CD14-positive monocyte (primary cell): ENCODE measurements around the gene LENEP. TPM values are rescaled to one million over a fixed set of nuclear protein-coding genes. Genes with fewer than 3 reads are reported as not detected.
A peak's percentile ranks its signal among the peaks of the same experiment; 100 is the strongest.

Experiments
- DNase-seq, 3 donors: peaks; one replicate each; pipeline ENCODE4 v3.0.0-alpha.2; 2011 to 2022
- H2AFZ ChIP-seq: 2 replicates; pipeline ENCODE4 v1.6.0; 2012; ENCODE audit warnings: mild to moderate bottlenecking, low read depth, low read length, inconsistent platforms; ENCODE audit not compliant: insufficient read depth, poor library complexity, severe bottlenecking
- H3K27ac ChIP-seq, 2 donors: 1 replicate in 1 of 2; 2 replicates in 1 of 2; pipeline ENCODE4 v1.5.1; 2012 to 2013; ENCODE audit warnings: low read length in 2 of 2, control low read depth in 1 of 2, inconsistent platforms in 1 of 2, low read depth in 1 of 2, mild to moderate bottlenecking in 1 of 2
- H3K27me3 ChIP-seq, 2 donors: one replicate each; pipeline versions ENCODE4 v1.6.0 to v1.6.1; 2011 to 2013; ENCODE audit warnings: low read length in 2 of 2; ENCODE audit not compliant: control insufficient read depth in 2 of 2, insufficient read depth in 2 of 2
- H3K36me3 ChIP-seq, 2 donors: replicated peaks in 1 of 2; 1 replicate in 1 of 2; 2 replicates in 1 of 2; pipeline versions ENCODE4 v1.5.1 to v1.6.1; 2012 to 2013; ENCODE audit warnings: low read length in 2 of 2, control low read depth in 1 of 2, inconsistent platforms in 1 of 2, mild to moderate bottlenecking in 1 of 2; ENCODE audit not compliant: insufficient read depth in 2 of 2, control insufficient read depth in 1 of 2
- H3K4me1 ChIP-seq, 2 donors: 1 replicate in 1 of 2; 2 replicates in 1 of 2; pipeline versions ENCODE4 v1.5.1 to v1.6.1; 2012 to 2013; ENCODE audit warnings: low read length in 2 of 2, control low read depth in 1 of 2, inconsistent platforms in 1 of 2, mild to moderate bottlenecking in 1 of 2, moderate library complexity in 1 of 2; ENCODE audit not compliant: insufficient read depth in 2 of 2, control insufficient read depth in 1 of 2
- H3K4me2 ChIP-seq: replicated peaks from 2 replicates; pipeline ENCODE3; 2012; ENCODE audit warnings: low read length, moderate library complexity, mild to moderate bottlenecking; ENCODE audit not compliant: poor library complexity, severe bottlenecking; ENCODE audit errors: extremely low read depth
- H3K4me3 ChIP-seq, 3 experiments: fragments of 200-600 bp in 1 of 3; sonication (generic) in 1 of 3; replicated peaks in 1 of 3; 1 replicate in 2 of 3; 2 replicates in 1 of 3; pipeline ENCODE4 v1.5.1; 2011 to 2013; ENCODE audit warnings: low read length in 3 of 3, mild to moderate bottlenecking in 3 of 3, control low read depth in 2 of 3, low read depth in 2 of 3, inconsistent platforms in 1 of 3, moderate library complexity in 1 of 3
- H3K79me2 ChIP-seq: 2 replicates; pipeline ENCODE4 v1.6.0; 2012; ENCODE audit warnings: mild to moderate bottlenecking, control low read depth, inconsistent platforms, low read length, moderate library complexity; ENCODE audit not compliant: insufficient read depth
- H3K9ac ChIP-seq: 2 replicates; pipeline ENCODE4 v1.6.0; 2017; ENCODE audit warnings: low read length, mild to moderate bottlenecking; ENCODE audit not compliant: insufficient read depth, poor library complexity, severe bottlenecking
- H3K9me3 ChIP-seq, 2 donors: replicated peaks in 1 of 2; 1 replicate in 1 of 2; 2 replicates in 1 of 2; pipeline versions ENCODE4 v1.5.1 to v1.6.1; 2012 to 2013; ENCODE audit warnings: low read length in 2 of 2, control low read depth in 1 of 2; ENCODE audit not compliant: control insufficient read depth in 1 of 2, insufficient read depth in 1 of 2
- H4K20me1 ChIP-seq: 2 replicates; pipeline ENCODE4 v1.6.0; 2012; ENCODE audit warnings: mild to moderate bottlenecking, low read length, control low read depth, moderate library complexity; ENCODE audit not compliant: insufficient read depth
- H3K27ac Mint-ChIP-seq, 7 donors: one replicate each; pipeline ENCODE4 v1.8.0; 2020; ENCODE audit warnings: mild to moderate bottlenecking in 7 of 7, mixed read lengths in 7 of 7, moderate library complexity in 6 of 7, inconsistent platforms in 2 of 7
- H3K27me3 Mint-ChIP-seq, 3 donors: one replicate each; pipeline ENCODE4 v1.8.0; 2021 to 2022; ENCODE audit warnings: low read depth in 3 of 3, mild to moderate bottlenecking in 3 of 3, mixed read lengths in 3 of 3, moderate library complexity in 3 of 3, inconsistent platforms in 1 of 3
- H3K36me3 Mint-ChIP-seq, 2 donors: one replicate each; pipeline ENCODE4 v1.8.0; 2020; ENCODE audit warnings: mixed read lengths in 2 of 2, inconsistent platforms in 1 of 2, mild to moderate bottlenecking in 1 of 2
- H3K4me1 Mint-ChIP-seq: one replicate; pipeline ENCODE4 v1.8.0; 2020; ENCODE audit warnings: mild to moderate bottlenecking, mixed read lengths
- H3K4me3 Mint-ChIP-seq, 2 donors: one replicate each; pipeline ENCODE4 v1.8.0; 2020; ENCODE audit warnings: mild to moderate bottlenecking in 2 of 2, mixed read lengths in 2 of 2, moderate library complexity in 1 of 2
- H3K9me3 Mint-ChIP-seq, 7 donors: one replicate each; pipeline ENCODE4 v1.8.0; 2020 to 2022; ENCODE audit warnings: mixed read lengths in 7 of 7, mild to moderate bottlenecking in 6 of 7, moderate library complexity in 6 of 7, inconsistent platforms in 2 of 7
- WGBS: methylation state at CpG from one replicate; pipeline ENCODE4 v1.1.5; 2013; ENCODE audit warnings: missing lambda C conversion rate; ENCODE audit not compliant: insufficient coverage; 5-methylcytosine and 5-hydroxymethylcytosine counted together
- intact Hi-C, 2 donors: fragments of 100-400 bp; cut with micrococcal nuclease; formaldehyde crosslinking; loops; one replicate each; pipeline versions ENCODE4 v1.15.0 to v1.15.1; 2023
- polyA plus RNA-seq, 3 donors: library from polyadenylated mRNA; depleted of rRNA in 1 of 3; unstranded in 2 of 3; stranded (reverse) in 1 of 3; fragments of 300-500 nt in 2 of 3; fragments of >200 nt in 1 of 3; fragmentation: Illumina TruSeq in 2 of 3; gene quantifications; 1 replicate in 2 of 3; 2 replicates in 1 of 3; pipeline ENCODE4 v1.2.3, GENCODE V29; 2012 to 2021
- TF ChIP-seq, protein P1 (sequence below): fragments of 200-600 bp; IDR thresholded peaks from one replicate; pipeline ENCODE4 v1.8.0; 2022; ENCODE audit warnings: antibody characterized with exemption, mild to moderate bottlenecking

LENEP gene
- polyA plus RNA-seq, 3 donors: not detected

DNA sequence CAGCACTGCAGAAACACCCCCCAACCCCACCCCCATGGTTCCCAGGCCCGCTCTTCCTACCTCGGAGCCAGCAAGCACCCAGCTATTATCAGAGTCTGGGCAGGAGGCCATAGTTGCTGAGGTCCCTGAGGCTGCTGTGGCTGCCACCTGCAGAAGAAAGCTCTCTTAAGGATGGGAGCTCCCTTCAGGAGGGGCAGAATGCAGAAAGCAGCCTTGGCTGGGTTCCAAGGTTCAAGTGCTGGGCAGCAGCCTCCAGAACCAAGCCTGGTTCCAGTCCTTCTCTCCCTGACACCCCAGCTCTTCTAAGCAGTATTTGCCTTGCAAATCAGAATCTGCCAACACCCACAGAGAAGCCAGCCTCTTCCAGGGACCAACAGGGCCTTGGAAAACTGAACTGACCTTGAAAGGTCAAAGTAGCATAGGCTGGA, 39.8 kb upstream of the LENEP start:
- Histone ChIP-seq H3K4me2 (no peak overlapping the region), H2AFZ (no peak overlapping the region), H3K36me3 (peaks cover 17 to 31% of the 10 kb centered on the region in 2 donors), H3K79me2 (peaks cover 33% of the 10 kb centered on the region), H3K9ac (no peak overlapping the region), H3K4me3 (no peak overlapping the region), H3K4me1 (peaks cover 29 to 45% of the 10 kb centered on the region in 2 donors), H3K27ac (no peak overlapping the region), H3K27me3 (no peaks in the 10 kb centered on the region), H4K20me1 (peaks cover 36% of the 10 kb centered on the region), H3K9me3 (no peaks in the 10 kb centered on the region)
- peaks cover 0 to 5% (median 1%) of the 10 kb centered on the region in 3 donors for H3K27me3 Mint-ChIP-seq
- H3K27ac Mint-ChIP-seq: peak overlapping the region in 1 of 7 donors; percentile 21
- DNase-seq: no peak
- TF ChIP-seq, protein P1, sequence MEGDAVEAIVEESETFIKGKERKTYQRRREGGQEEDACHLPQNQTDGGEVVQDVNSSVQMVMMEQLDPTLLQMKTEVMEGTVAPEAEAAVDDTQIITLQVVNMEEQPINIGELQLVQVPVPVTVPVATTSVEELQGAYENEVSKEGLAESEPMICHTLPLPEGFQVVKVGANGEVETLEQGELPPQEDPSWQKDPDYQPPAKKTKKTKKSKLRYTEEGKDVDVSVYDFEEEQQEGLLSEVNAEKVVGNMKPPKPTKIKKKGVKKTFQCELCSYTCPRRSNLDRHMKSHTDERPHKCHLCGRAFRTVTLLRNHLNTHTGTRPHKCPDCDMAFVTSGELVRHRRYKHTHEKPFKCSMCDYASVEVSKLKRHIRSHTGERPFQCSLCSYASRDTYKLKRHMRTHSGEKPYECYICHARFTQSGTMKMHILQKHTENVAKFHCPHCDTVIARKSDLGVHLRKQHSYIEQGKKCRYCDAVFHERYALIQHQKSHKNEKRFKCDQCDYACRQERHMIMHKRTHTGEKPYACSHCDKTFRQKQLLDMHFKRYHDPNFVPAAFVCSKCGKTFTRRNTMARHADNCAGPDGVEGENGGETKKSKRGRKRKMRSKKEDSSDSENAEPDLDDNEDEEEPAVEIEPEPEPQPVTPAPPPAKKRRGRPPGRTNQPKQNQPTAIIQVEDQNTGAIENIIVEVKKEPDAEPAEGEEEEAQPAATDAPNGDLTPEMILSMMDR: no peak
- no peak overlapping the region for H3K4me3 Mint-ChIP-seq
- intact Hi-C loops: no loop called here
- H3K4me1 Mint-ChIP-seq: peaks cover 52% of the 10 kb centered on the region
- WGBS: 90% methylated on average over 2 of the region's 2 CpGs
- no peaks in the 10 kb centered on the region for H3K9me3 Mint-ChIP-seq
- peaks cover 26 to 33% of the 10 kb centered on the region in 2 donors for H3K36me3 Mint-ChIP-seq

DNA sequence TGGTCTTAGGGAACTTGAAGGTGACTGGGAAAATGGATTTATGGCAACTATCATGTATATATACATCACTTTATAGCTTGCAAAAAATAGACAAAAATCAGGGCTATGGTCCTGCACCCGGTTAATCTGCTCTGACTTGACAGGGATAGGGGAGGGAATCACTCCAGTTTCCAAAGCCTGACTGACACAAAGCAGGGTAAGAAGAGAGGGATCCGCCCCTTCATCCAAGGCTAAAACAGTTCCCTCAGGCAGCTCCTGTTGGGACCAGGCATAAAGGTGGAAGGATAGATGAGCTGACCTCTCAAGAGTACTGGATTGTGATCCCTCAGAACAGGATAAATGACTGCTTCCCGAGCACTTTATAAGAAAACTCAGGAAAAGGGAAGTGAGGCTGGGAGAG, 38.8 kb upstream of the LENEP start:
- no peak overlapping the region for H3K9ac ChIP-seq
- H3K4me3 ChIP-seq: peak overlapping the region in 1 of 3 experiments; percentile 82
- no peak overlapping the region for H2AFZ ChIP-seq
- DNase-seq: no peak
- TF ChIP-seq, protein P1: no peak
- H3K9me3 Mint-ChIP-seq: no peaks in the 10 kb centered on the region
- peak overlapping the region in 4 of 7 donors; percentile 1 to 96 (median 54) for H3K27ac Mint-ChIP-seq
- no peaks in the 10 kb centered on the region for H3K27me3 ChIP-seq
- peaks cover 52% of the 10 kb centered on the region for H3K4me1 Mint-ChIP-seq
- H3K79me2 ChIP-seq: peaks cover 43% of the 10 kb centered on the region
- H4K20me1 ChIP-seq: peaks cover 45% of the 10 kb centered on the region
- 83% methylated on average over 1 of the region's 3 CpGs for WGBS
- peak overlapping the region in 1 of 2 donors; percentile 76 for H3K27ac ChIP-seq
- H3K9me3 ChIP-seq: no peaks in the 10 kb centered on the region
- H3K4me1 ChIP-seq: peaks cover 29 to 45% of the 10 kb centered on the region in 2 donors
- H3K36me3 Mint-ChIP-seq: peaks cover 22 to 31% of the 10 kb centered on the region in 2 donors
- intact Hi-C loops: no loop called here
- H3K27me3 Mint-ChIP-seq: peaks cover 0 to 5% (median 1%) of the 10 kb centered on the region in 3 donors
- peaks cover 24 to 35% of the 10 kb centered on the region in 2 donors for H3K36me3 ChIP-seq
- peak overlapping the region; percentile 84 for H3K4me2 ChIP-seq
- peak overlapping the region in 1 of 2 donors; percentile 94 for H3K4me3 Mint-ChIP-seq
